Activated CD4-positive, CD25-positive, alpha-beta regulatory T cell treated with anti-CD3 and anti-CD28 coated beads, Interleukin-2, amount 50 U/mL, for 24 hours (primary cell): Measurements from ENCODE around the gene WDR18.

Source experiments
- ATAC-seq, 2 donors: fragments of 150-1000 bp; cut with Tn5 transposase; one replicate each; pipeline ENCODE4 v1.10.0; 2021; ENCODE audit warnings: mild to moderate bottlenecking in 1 of 2, moderate library complexity in 1 of 2

Gene WDR18

GRCh38 chr19:964761-965694 is 19.1 kb upstream of the WDR18 start:
- ATAC-seq: no peak

- ATAC-seq: no peak
These were observed 17.6 kb upstream of the WDR18 start for GRCh38 chr19:966485-967088.

- ATAC-seq: no peak
These were observed 13.4 kb upstream of the WDR18 start for GRCh38 chr19:970695-971094.

- ATAC-seq: no peak
These were observed 12.3 kb upstream of the WDR18 start for GRCh38 chr19:971795-972194.

GRCh38 chr19:972281-972680 is 11.9 kb upstream of the WDR18 start:
- no peak for ATAC-seq

GRCh38 chr19:973726-974563 is 10.2 kb upstream of the WDR18 start:
- ATAC-seq: no peak

- no peak for ATAC-seq
These were observed 9.4 kb upstream of the WDR18 start for GRCh38 chr19:974564-975257.

GRCh38 chr19:976476-976875 is 7.7 kb upstream of the WDR18 start:
- ATAC-seq: no peak

GRCh38 chr19:977058-977464 is 7.1 kb upstream of the WDR18 start:
- ATAC-seq: no peak

GRCh38 chr19:979318-979741 is 4.8 kb upstream of the WDR18 start:
- ATAC-seq: no peak

- no peak for ATAC-seq
These were observed 3.8 kb upstream of the WDR18 start for GRCh38 chr19:980133-980998.

- ATAC-seq: peak; percentile 83 to 84
These were observed 1.5 kb upstream of the WDR18 start for GRCh38 chr19:982567-983170.

GRCh38 chr19:986083-986482 is 1.9 kb downstream of the WDR18 start:
- ATAC-seq: no peak

- no peak for ATAC-seq
These were observed 3.9 kb downstream of the WDR18 start for GRCh38 chr19:988081-988480.

GRCh38 chr19:988510-988909 is 4.4 kb downstream of the WDR18 start:
- ATAC-seq: no peak

GRCh38 chr19:989381-990081 is 5.4 kb downstream of the WDR18 start:
- ATAC-seq: no peak

GRCh38 chr19:990119-990571 is 6.0 kb downstream of the WDR18 start:
- no peak for ATAC-seq

GRCh38 chr19:990746-991145 is 6.6 kb downstream of the WDR18 start:
- no peak for ATAC-seq

GRCh38 chr19:991174-991931 is 7.2 kb downstream of the WDR18 start:
- ATAC-seq: peak; percentile 47 to 52
